Measurements from ENCODE around the gene HSPA12A. TPM values are rescaled to one million over a fixed set of nuclear protein-coding genes. Genes with fewer than 3 reads are reported as not detected.

The HSPA12A gene
- polyA plus RNA-seq, 2 donors = 1.7 TPM

GRCh38 chr10:116699471-116700150 lies 42.8 kb downstream of the HSPA12A start:
- peaks cover 0 to 2% of the 10 kb centered on the region in 2 donors for H3K4me1 ChIP-seq (ENCODE audit: control insufficient read depth in 2 of 2, insufficient read depth in 2 of 2, low read length in 1 of 2)
- WGBS, 2 donors = 64 to 73% methylated on average over 5 of the region's 5 CpGs
- H3K36me3 ChIP-seq (ENCODE audit: control insufficient read depth in 2 of 2, insufficient read depth in 2 of 2, low read length in 1 of 2) = no peaks in the 10 kb centered on the region
- H3K27me3 ChIP-seq (ENCODE audit: control insufficient read depth in 1 of 2, insufficient read depth in 2 of 2, low read length in 2 of 2) = no peaks in the 10 kb centered on the region
- no peak overlapping the region for H3K4me3 ChIP-seq (ENCODE audit: low read depth in 1 of 2, low read length in 2 of 2)
- no peaks in the 10 kb centered on the region for H3K9me3 ChIP-seq (ENCODE audit: control insufficient read depth in 2 of 2, insufficient read depth in 1 of 2, low read depth in 1 of 2, low read length in 1 of 2)
- H3K27ac ChIP-seq (ENCODE audit: low read depth in 2 of 2, low read length in 1 of 2) = no peak overlapping the region

GRCh38 chr10:116699049-116699448 lies 43.3 kb downstream of the HSPA12A start:
- Histone ChIP-seq H3K4me3 (ENCODE audit: low read depth in 1 of 2, low read length in 2 of 2) (no peak overlapping the region), H3K4me1 (ENCODE audit: control insufficient read depth in 2 of 2, insufficient read depth in 2 of 2, low read length in 1 of 2) (peaks cover 0 to 2% of the 10 kb centered on the region in 2 donors), H3K36me3 (ENCODE audit: control insufficient read depth in 2 of 2, insufficient read depth in 2 of 2, low read length in 1 of 2) (no peaks in the 10 kb centered on the region), H3K27me3 (ENCODE audit: control insufficient read depth in 1 of 2, insufficient read depth in 2 of 2, low read length in 2 of 2) (no peaks in the 10 kb centered on the region), H3K27ac (ENCODE audit: low read depth in 2 of 2, low read length in 1 of 2) (no peak overlapping the region), H3K9me3 (ENCODE audit: control insufficient read depth in 2 of 2, insufficient read depth in 1 of 2, low read depth in 1 of 2, low read length in 1 of 2) (no peaks in the 10 kb centered on the region)
- 86 to 87% methylated on average over 9 of the region's 9 CpGs for WGBS, 2 donors

- Histone ChIP-seq H3K4me3 (ENCODE audit: low read depth in 1 of 2, low read length in 2 of 2) (no peak overlapping the region), H3K27ac (ENCODE audit: low read depth in 2 of 2, low read length in 1 of 2) (no peak overlapping the region), H3K27me3 (ENCODE audit: control insufficient read depth in 1 of 2, insufficient read depth in 2 of 2, low read length in 2 of 2) (no peaks in the 10 kb centered on the region), H3K4me1 (ENCODE audit: control insufficient read depth in 2 of 2, insufficient read depth in 2 of 2, low read length in 1 of 2) (peaks cover 0 to 2% of the 10 kb centered on the region in 2 donors), H3K9me3 (ENCODE audit: control insufficient read depth in 2 of 2, insufficient read depth in 1 of 2, low read depth in 1 of 2, low read length in 1 of 2) (no peaks in the 10 kb centered on the region), H3K36me3 (ENCODE audit: control insufficient read depth in 2 of 2, insufficient read depth in 2 of 2, low read length in 1 of 2) (no peaks in the 10 kb centered on the region)
- 83 to 86% methylated on average over 9 of the region's 9 CpGs for WGBS, 2 donors
Measured at GRCh38 chr10:116698364-116698763, 44.0 kb downstream of the HSPA12A start.

GRCh38 chr10:116697816-116698215 lies 44.5 kb downstream of the HSPA12A start:
- 72 to 80% methylated on average over 7 of the region's 7 CpGs for WGBS, 2 donors

GRCh38 chr10:116696919-116697318 lies 45.4 kb downstream of the HSPA12A start:
- H3K9me3 ChIP-seq (ENCODE audit: control insufficient read depth in 2 of 2, insufficient read depth in 1 of 2, low read depth in 1 of 2, low read length in 1 of 2) = no peaks in the 10 kb centered on the region
- no peak overlapping the region for H3K27ac ChIP-seq (ENCODE audit: low read depth in 2 of 2, low read length in 1 of 2)
- no peaks in the 10 kb centered on the region for H3K36me3 ChIP-seq (ENCODE audit: control insufficient read depth in 2 of 2, insufficient read depth in 2 of 2, low read length in 1 of 2)
- H3K4me1 ChIP-seq (ENCODE audit: control insufficient read depth in 2 of 2, insufficient read depth in 2 of 2, low read length in 1 of 2) = peaks cover 0 to 2% of the 10 kb centered on the region in 2 donors
- 85 to 93% methylated on average over 1 of the region's 1 CpG for WGBS, 2 donors
- H3K4me3 ChIP-seq (ENCODE audit: low read depth in 1 of 2, low read length in 2 of 2) = no peak overlapping the region
- H3K27me3 ChIP-seq (ENCODE audit: control insufficient read depth in 1 of 2, insufficient read depth in 2 of 2, low read length in 2 of 2) = no peaks in the 10 kb centered on the region

More at GRCh38 chr10:116697816-116698215, 44.5 kb downstream of the HSPA12A start:
- H3K27ac ChIP-seq (ENCODE audit: low read depth in 2 of 2, low read length in 1 of 2) = no peak overlapping the region
- peaks cover 0 to 2% of the 10 kb centered on the region in 2 donors for H3K4me1 ChIP-seq (ENCODE audit: control insufficient read depth in 2 of 2, insufficient read depth in 2 of 2, low read length in 1 of 2)
- H3K27me3 ChIP-seq (ENCODE audit: control insufficient read depth in 1 of 2, insufficient read depth in 2 of 2, low read length in 2 of 2) = no peaks in the 10 kb centered on the region
- no peak overlapping the region for H3K4me3 ChIP-seq (ENCODE audit: low read depth in 1 of 2, low read length in 2 of 2)
- H3K36me3 ChIP-seq (ENCODE audit: control insufficient read depth in 2 of 2, insufficient read depth in 2 of 2, low read length in 1 of 2) = no peaks in the 10 kb centered on the region
- H3K9me3 ChIP-seq (ENCODE audit: control insufficient read depth in 2 of 2, insufficient read depth in 1 of 2, low read depth in 1 of 2, low read length in 1 of 2) = no peaks in the 10 kb centered on the region

- Histone ChIP-seq H3K4me1 (ENCODE audit: control insufficient read depth in 2 of 2, insufficient read depth in 2 of 2, low read length in 1 of 2) (peaks cover 0 to 3% of the 10 kb centered on the region in 2 donors), H3K36me3 (ENCODE audit: control insufficient read depth in 2 of 2, insufficient read depth in 2 of 2, low read length in 1 of 2) (no peaks in the 10 kb centered on the region), H3K27me3 (ENCODE audit: control insufficient read depth in 1 of 2, insufficient read depth in 2 of 2, low read length in 2 of 2) (no peaks in the 10 kb centered on the region), H3K4me3 (ENCODE audit: low read depth in 1 of 2, low read length in 2 of 2) (no peak overlapping the region), H3K9me3 (ENCODE audit: control insufficient read depth in 2 of 2, insufficient read depth in 1 of 2, low read depth in 1 of 2, low read length in 1 of 2) (no peaks in the 10 kb centered on the region), H3K27ac (ENCODE audit: low read depth in 2 of 2, low read length in 1 of 2) (no peak overlapping the region)
- WGBS, 2 donors = 74 to 76% methylated on average over 3 of the region's 3 CpGs
Measured at GRCh38 chr10:116694927-116695268, 47.5 kb downstream of the HSPA12A start.

- H3K9me3 ChIP-seq (ENCODE audit: control insufficient read depth in 2 of 2, insufficient read depth in 1 of 2, low read depth in 1 of 2, low read length in 1 of 2) = no peaks in the 10 kb centered on the region
- 54 to 60% methylated on average over 14 of the region's 14 CpGs for WGBS, 2 donors
- H3K27me3 ChIP-seq (ENCODE audit: control insufficient read depth in 1 of 2, insufficient read depth in 2 of 2, low read length in 2 of 2) = no peaks in the 10 kb centered on the region
- no peak overlapping the region for H3K27ac ChIP-seq (ENCODE audit: low read depth in 2 of 2, low read length in 1 of 2)
- no peaks in the 10 kb centered on the region for H3K36me3 ChIP-seq (ENCODE audit: control insufficient read depth in 2 of 2, insufficient read depth in 2 of 2, low read length in 1 of 2)
- peaks cover 0 to 3% of the 10 kb centered on the region in 2 donors for H3K4me1 ChIP-seq (ENCODE audit: control insufficient read depth in 2 of 2, insufficient read depth in 2 of 2, low read length in 1 of 2)
- no peak overlapping the region for H3K4me3 ChIP-seq (ENCODE audit: low read depth in 1 of 2, low read length in 2 of 2)
Measured at GRCh38 chr10:116694243-116694926, 48.0 kb downstream of the HSPA12A start.

- H3K9me3 ChIP-seq (ENCODE audit: control insufficient read depth in 2 of 2, insufficient read depth in 1 of 2, low read depth in 1 of 2, low read length in 1 of 2) = no peaks in the 10 kb centered on the region
- peaks cover 0 to 1% of the 10 kb centered on the region in 2 donors for H3K4me1 ChIP-seq (ENCODE audit: control insufficient read depth in 2 of 2, insufficient read depth in 2 of 2, low read length in 1 of 2)
- no peak overlapping the region for H3K27ac ChIP-seq (ENCODE audit: low read depth in 2 of 2, low read length in 1 of 2)
- no peaks in the 10 kb centered on the region for H3K36me3 ChIP-seq (ENCODE audit: control insufficient read depth in 2 of 2, insufficient read depth in 2 of 2, low read length in 1 of 2)
- H3K4me3 ChIP-seq (ENCODE audit: low read depth in 1 of 2, low read length in 2 of 2) = no peak overlapping the region
- WGBS, 2 donors = 90 to 92% methylated on average over 8 of the region's 8 CpGs
- no peaks in the 10 kb centered on the region for H3K27me3 ChIP-seq (ENCODE audit: control insufficient read depth in 1 of 2, insufficient read depth in 2 of 2, low read length in 2 of 2)
Measured at GRCh38 chr10:116692225-116692624, 50.1 kb downstream of the HSPA12A start.

- 60 to 63% methylated on average over 6 of the region's 6 CpGs for WGBS, 2 donors
- Histone ChIP-seq H3K27ac (ENCODE audit: low read depth in 2 of 2, low read length in 1 of 2) (no peak overlapping the region), H3K27me3 (ENCODE audit: control insufficient read depth in 1 of 2, insufficient read depth in 2 of 2, low read length in 2 of 2) (no peaks in the 10 kb centered on the region), H3K9me3 (ENCODE audit: control insufficient read depth in 2 of 2, insufficient read depth in 1 of 2, low read depth in 1 of 2, low read length in 1 of 2) (no peaks in the 10 kb centered on the region), H3K4me1 (ENCODE audit: control insufficient read depth in 2 of 2, insufficient read depth in 2 of 2, low read length in 1 of 2) (peaks cover 0 to 1% of the 10 kb centered on the region in 2 donors), H3K4me3 (ENCODE audit: low read depth in 1 of 2, low read length in 2 of 2) (no peak overlapping the region), H3K36me3 (ENCODE audit: control insufficient read depth in 2 of 2, insufficient read depth in 2 of 2, low read length in 1 of 2) (no peaks in the 10 kb centered on the region)
Measured at GRCh38 chr10:116691635-116692034, 50.7 kb downstream of the HSPA12A start.

All from esophagus (tissue), 2 donors.